Measurements from ENCODE around the gene TICRR. TPM values are rescaled to one million over a fixed set of nuclear protein-coding genes. Genes with fewer than 3 reads are reported as not detected.

Gene TICRR
- total and polyA plus RNA-seq, 2 donors (not counting 1 experiment from before 2014, with no cell fraction given), result 0.05 to 0.07 TPM

GRCh38 chr15:89648106-89649012 is 73.1 kb downstream of the TICRR start:
- no peak overlapping the region for H3K9ac ChIP-seq (ENCODE audit: low read length)
- H3K36me3 ChIP-seq (replicated peaks in 1 of 2; ENCODE audit: control extremely low read depth in 1 of 2, control insufficient read depth in 1 of 2, extremely low read depth in 1 of 2, insufficient read depth in 2 of 2, low read length in 1 of 2), result no peaks in the 10 kb centered on the region
- no peak overlapping the region for H3K27ac ChIP-seq (ENCODE audit: low read length in 2 of 2)
- H3K27me3 ChIP-seq (replicated peaks in 1 of 4; ENCODE audit: control extremely low read depth in 1 of 4, control insufficient read depth in 3 of 4, insufficient read depth in 4 of 4, low read length in 3 of 4), result peaks cover 0 to 6% (median 0%) of the 10 kb centered on the region in 4 experiments
- Mint-ChIP-seq H3K4me3 (no peak overlapping the region), H3K27ac (no peak overlapping the region), H3K4me1 (peaks cover 3% of the 10 kb centered on the region), H3K9me3 (ENCODE audit: insufficient read depth) (no peaks in the 10 kb centered on the region), H3K27me3 (peaks cover 4% of the 10 kb centered on the region)
- peaks cover 0 to 17% (median 0%) of the 10 kb centered on the region in 3 donors for H3K9me3 ChIP-seq (ENCODE audit: control extremely low read depth in 1 of 3, control insufficient read depth in 2 of 3, insufficient read depth in 1 of 3, low read length in 2 of 3)
- intact Hi-C loops (cut with micrococcal nuclease), result no loop called here
- DNase-seq (no peak), ATAC-seq (ENCODE audit: low read depth) (no peak)
- no peak overlapping the region for H2AFZ ChIP-seq (ENCODE audit: insufficient read depth, low read depth, low read length, poor library complexity, severe bottlenecking)
- no peaks in the 10 kb centered on the region for H3K79me2 ChIP-seq (ENCODE audit: control insufficient read depth, insufficient read depth, low read length)
- no peak overlapping the region for H3K4me3 ChIP-seq (ENCODE audit: control extremely low read depth in 1 of 5, extremely low read depth in 1 of 5, insufficient read depth in 1 of 5, low read depth in 2 of 5, low read length in 4 of 5)
- TF ChIP-seq CTCF (IDR thresholded peaks at IDR 0.05) (no peak), EZH2 (IDR thresholded peaks at IDR 0.05; ENCODE audit: borderline replicate concordance, insufficient read depth, low read depth, low read length, poor library complexity, severe bottlenecking) (no peak)
- ChIA-PET POLR2A (no interaction called here), CTCF (interaction anchor here (1.2 kb wide), 1 partner anchor 439 kb away, joined by 3 read pairs; no protein-coding TSS in a partner anchor)
- H4K20me1 ChIP-seq (ENCODE audit: control insufficient read depth, insufficient read depth, low read length, poor library complexity, severe bottlenecking), result no peaks in the 10 kb centered on the region
- 95% methylated on average over 95 of the region's 102 CpGs for WGBS (ENCODE audit: insufficient coverage)
- H3K4me1 ChIP-seq (ENCODE audit: control insufficient read depth in 2 of 2, insufficient read depth in 2 of 2, low read length in 2 of 2), result no peaks in the 10 kb centered on the region
- no peak overlapping the region for H3K4me2 ChIP-seq (replicated peaks; ENCODE audit: low read depth, low read length, poor library complexity, severe bottlenecking)

DNA sequence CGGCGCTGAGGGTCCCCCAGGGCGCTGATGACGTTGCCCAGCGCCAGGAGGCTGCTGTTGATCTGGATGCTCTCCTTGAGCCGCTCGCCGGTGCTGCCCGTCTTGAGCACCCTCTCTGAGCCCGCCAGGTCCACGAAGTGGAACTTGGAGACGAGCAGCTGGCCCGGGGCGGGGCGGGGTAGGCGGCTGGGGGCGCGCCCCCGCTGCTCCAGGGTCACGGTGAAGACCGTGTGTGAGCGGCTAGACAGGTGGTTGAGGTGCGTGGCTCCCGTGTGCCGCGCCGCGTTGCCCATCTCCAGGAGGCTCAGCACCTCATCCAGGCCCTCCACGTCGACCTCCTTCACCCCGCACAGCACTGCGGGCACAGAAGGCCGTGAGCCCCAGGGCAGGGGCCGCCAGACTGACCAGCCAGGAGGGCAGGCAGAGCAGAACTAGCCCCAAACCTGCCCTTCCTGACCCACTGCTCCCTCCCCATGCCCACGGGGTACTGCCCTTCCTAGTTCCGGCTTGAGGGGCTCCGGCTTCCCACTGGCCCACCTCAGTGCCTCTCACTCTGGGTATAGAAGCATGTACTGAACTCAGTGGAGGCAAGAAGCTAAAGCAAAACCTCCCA is 73.8 kb downstream of the TICRR start:
- H3K4me1 Mint-ChIP-seq, result peaks cover 3% of the 10 kb centered on the region
- intact Hi-C loops (cut with micrococcal nuclease), result no loop called here
- H3K4me3 Mint-ChIP-seq, result no peak overlapping the region
- no peaks in the 10 kb centered on the region for H3K79me2 ChIP-seq (ENCODE audit: control insufficient read depth, insufficient read depth, low read length)
- TF ChIP-seq CTCF (IDR thresholded peaks at IDR 0.05) (no peak), EZH2 (IDR thresholded peaks at IDR 0.05; ENCODE audit: borderline replicate concordance, insufficient read depth, low read depth, low read length, poor library complexity, severe bottlenecking) (no peak)
- no peaks in the 10 kb centered on the region for H4K20me1 ChIP-seq (ENCODE audit: control insufficient read depth, insufficient read depth, low read length, poor library complexity, severe bottlenecking)
- ATAC-seq (ENCODE audit: low read depth) (no peak), DNase-seq (no peak)
- H3K4me1 ChIP-seq (ENCODE audit: control insufficient read depth in 2 of 2, insufficient read depth in 2 of 2, low read length in 2 of 2), result no peaks in the 10 kb centered on the region
- peaks cover 0 to 6% (median 0%) of the 10 kb centered on the region in 4 experiments for H3K27me3 ChIP-seq (replicated peaks in 1 of 4; ENCODE audit: control extremely low read depth in 1 of 4, control insufficient read depth in 3 of 4, insufficient read depth in 4 of 4, low read length in 3 of 4)
- H3K9me3 Mint-ChIP-seq (ENCODE audit: insufficient read depth), result no peaks in the 10 kb centered on the region
- 97% methylated on average over 37 of the region's 37 CpGs for WGBS (ENCODE audit: insufficient coverage)
- H3K36me3 ChIP-seq (replicated peaks in 1 of 2; ENCODE audit: control extremely low read depth in 1 of 2, control insufficient read depth in 1 of 2, extremely low read depth in 1 of 2, insufficient read depth in 2 of 2, low read length in 1 of 2), result no peaks in the 10 kb centered on the region
- peaks cover 8% of the 10 kb centered on the region for H3K27me3 Mint-ChIP-seq
- H3K9me3 ChIP-seq (ENCODE audit: control extremely low read depth in 1 of 3, control insufficient read depth in 2 of 3, insufficient read depth in 1 of 3, low read length in 2 of 3), result peaks cover 0 to 17% (median 0%) of the 10 kb centered on the region in 3 donors
- no peak overlapping the region for H3K4me2 ChIP-seq (replicated peaks; ENCODE audit: low read depth, low read length, poor library complexity, severe bottlenecking)
- H3K27ac Mint-ChIP-seq, result no peak overlapping the region
- H3K27ac ChIP-seq (ENCODE audit: low read length in 2 of 2), result no peak overlapping the region
- no peak overlapping the region for H3K4me3 ChIP-seq (ENCODE audit: control extremely low read depth in 1 of 5, extremely low read depth in 1 of 5, insufficient read depth in 1 of 5, low read depth in 2 of 5, low read length in 4 of 5)
- ChIA-PET POLR2A (no interaction called here), CTCF (no interaction called here)
- no peak overlapping the region for H3K9ac ChIP-seq (ENCODE audit: low read length)
- H2AFZ ChIP-seq (ENCODE audit: insufficient read depth, low read depth, low read length, poor library complexity, severe bottlenecking), result no peak overlapping the region
